ENCODE measurements around the gene ZNF497.

Gene ZNF497

DNA sequence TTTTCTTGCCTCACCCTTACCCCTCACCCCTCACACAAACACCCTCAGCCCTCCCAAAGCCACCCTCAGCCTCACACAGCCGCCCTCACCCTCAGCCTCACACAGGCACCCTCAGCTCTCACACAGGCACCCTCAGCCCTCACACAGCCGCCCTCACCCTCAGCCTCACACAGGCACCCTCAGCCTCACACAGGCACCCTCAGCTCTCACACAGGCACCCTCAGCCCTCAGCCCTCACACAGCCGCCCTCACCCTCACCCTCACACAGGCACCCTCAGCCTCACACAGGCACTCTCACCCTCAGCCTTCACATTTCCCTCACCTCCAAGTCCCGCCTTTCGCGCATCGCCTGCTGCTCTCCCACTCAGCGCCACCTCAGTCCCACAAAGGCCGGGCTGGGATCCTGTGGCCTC is 36.0 kb downstream of the ZNF497 start:
- DNase-seq (ENCODE audit: low read depth): no peak
- H3K4me3 ChIP-seq (ENCODE audit: low read length): peak overlapping the region; percentile 94
- TF ChIP-seq, protein P1, sequence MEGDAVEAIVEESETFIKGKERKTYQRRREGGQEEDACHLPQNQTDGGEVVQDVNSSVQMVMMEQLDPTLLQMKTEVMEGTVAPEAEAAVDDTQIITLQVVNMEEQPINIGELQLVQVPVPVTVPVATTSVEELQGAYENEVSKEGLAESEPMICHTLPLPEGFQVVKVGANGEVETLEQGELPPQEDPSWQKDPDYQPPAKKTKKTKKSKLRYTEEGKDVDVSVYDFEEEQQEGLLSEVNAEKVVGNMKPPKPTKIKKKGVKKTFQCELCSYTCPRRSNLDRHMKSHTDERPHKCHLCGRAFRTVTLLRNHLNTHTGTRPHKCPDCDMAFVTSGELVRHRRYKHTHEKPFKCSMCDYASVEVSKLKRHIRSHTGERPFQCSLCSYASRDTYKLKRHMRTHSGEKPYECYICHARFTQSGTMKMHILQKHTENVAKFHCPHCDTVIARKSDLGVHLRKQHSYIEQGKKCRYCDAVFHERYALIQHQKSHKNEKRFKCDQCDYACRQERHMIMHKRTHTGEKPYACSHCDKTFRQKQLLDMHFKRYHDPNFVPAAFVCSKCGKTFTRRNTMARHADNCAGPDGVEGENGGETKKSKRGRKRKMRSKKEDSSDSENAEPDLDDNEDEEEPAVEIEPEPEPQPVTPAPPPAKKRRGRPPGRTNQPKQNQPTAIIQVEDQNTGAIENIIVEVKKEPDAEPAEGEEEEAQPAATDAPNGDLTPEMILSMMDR (IDR thresholded peaks at IDR 0.05; ENCODE audit: insufficient read depth, low read depth, low read length, missing control alignments): no peak

DNA sequence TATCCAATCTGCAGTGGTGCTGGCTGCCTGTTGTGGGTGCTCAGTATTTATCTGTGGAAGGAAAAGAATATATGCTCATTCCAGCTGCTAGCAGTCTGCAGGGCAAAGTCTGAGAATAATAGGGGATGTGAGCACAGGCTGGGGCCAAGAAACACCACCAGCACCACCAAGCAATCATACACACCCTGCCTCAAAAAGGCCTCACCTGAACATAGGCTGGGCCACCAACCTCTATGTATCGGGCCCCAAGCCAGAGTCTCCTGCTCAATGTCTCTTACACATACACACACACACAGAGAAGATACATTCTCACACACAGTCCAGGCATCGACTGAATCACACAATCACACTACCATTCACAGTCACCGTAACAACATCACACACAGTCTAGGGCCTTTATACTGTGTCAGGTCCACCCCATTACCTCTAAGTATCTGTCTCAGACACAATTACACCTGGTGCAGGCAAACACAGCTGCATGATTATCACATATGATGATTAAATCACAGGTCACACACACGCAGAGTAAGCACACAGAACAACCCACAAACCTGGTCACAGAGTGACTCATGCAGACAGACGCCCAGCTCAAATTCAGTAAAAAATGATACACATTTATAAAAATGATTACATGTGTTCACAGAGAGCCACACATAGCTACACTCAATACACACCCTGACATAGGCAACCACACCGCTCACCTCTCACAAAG is 37.1 kb downstream of the ZNF497 start:
- peak overlapping the region; percentile 94 for H3K4me3 ChIP-seq (ENCODE audit: low read length)
- TF ChIP-seq, protein P1 (IDR thresholded peaks at IDR 0.05; ENCODE audit: insufficient read depth, low read depth, low read length, missing control alignments): no peak
- peak; percentile 77 for DNase-seq (ENCODE audit: low read depth)

DNA sequence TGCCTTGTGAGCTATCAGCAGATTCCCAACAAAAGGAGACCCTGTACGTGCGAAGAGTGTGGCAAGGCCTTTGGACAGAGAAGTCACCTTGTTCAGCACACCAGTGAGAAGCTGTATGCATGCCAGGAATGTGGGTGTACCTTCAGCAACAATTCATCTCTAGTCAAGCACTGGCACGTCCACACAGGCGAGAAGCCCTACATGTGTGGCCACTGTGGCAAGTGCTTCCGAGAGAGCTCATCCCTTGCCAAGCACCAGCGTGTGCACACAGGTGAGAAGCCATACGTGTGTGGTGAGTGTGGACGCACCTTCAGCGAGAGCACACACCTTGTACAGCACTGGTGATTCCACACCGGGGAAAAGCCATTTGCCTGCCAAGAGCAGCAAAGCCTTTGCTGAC is 43.3 kb downstream of the ZNF497 start:
- H3K4me3 ChIP-seq (ENCODE audit: low read length): no peak overlapping the region

DNA sequence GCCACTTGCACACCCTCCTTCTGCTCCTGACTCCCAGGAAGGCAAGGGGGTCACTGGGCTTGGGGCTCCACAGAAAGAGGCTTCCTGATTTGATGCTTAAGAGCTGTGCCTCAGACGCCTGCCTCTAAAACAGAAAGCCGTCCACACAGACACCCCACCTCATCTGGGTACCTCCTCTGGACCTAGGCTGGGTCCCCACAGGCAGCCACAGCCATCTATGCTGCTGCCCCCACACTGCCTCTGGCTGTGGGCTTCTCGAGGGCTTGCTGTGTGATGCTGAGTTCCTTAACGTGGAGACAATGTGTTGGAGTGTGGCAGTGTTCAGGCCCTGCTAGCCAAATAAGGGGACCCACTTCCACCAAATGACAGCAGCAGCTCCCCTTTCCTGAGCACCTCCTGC is 44.3 kb downstream of the ZNF497 start:
- DNase-seq (ENCODE audit: low read depth): no peak
- TF ChIP-seq, protein P1 (IDR thresholded peaks at IDR 0.05; ENCODE audit: insufficient read depth, low read depth, low read length, missing control alignments): no peak
- H3K4me3 ChIP-seq (ENCODE audit: low read length): no peak overlapping the region

More for the DNA sequence above, 43.3 kb downstream of the ZNF497 start:
- DNase-seq (ENCODE audit: low read depth): peak; percentile 95
- TF ChIP-seq, protein P1 (IDR thresholded peaks at IDR 0.05; ENCODE audit: insufficient read depth, low read depth, low read length, missing control alignments): no peak

DNA sequence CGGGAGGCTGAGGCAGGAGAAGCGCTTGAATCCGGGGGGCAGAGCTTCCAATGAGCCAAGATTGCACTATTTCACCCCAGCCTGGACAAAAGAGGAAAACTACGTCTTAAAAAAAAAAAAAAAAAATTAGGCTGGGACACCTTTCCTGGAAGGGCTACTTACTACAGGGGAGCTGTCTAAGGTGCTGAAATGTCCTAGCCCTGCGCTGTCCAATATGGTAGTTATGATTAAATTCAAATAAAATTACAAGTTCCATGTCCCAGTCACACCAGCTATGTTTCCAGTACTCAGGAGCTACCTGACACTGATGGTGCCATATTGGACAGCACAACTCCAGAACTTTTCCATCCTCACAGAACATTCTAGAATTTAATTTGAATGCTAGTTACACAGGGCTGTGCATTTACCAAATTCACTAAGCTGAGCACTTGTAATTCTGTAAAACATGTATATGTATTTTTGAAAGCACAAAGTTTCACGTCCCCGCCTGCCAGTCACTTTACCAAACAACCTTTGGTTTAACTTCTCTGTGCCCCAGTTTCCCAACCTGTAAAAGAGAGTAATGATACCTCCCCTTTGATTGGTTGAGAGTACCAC is 45.0 kb downstream of the ZNF497 start:
- TF ChIP-seq, protein P1 (IDR thresholded peaks at IDR 0.05; ENCODE audit: insufficient read depth, low read depth, low read length, missing control alignments): no peak
- H3K4me3 ChIP-seq (ENCODE audit: low read length): no peak overlapping the region
- peak; percentile 65 for DNase-seq (ENCODE audit: low read depth)

DNA sequence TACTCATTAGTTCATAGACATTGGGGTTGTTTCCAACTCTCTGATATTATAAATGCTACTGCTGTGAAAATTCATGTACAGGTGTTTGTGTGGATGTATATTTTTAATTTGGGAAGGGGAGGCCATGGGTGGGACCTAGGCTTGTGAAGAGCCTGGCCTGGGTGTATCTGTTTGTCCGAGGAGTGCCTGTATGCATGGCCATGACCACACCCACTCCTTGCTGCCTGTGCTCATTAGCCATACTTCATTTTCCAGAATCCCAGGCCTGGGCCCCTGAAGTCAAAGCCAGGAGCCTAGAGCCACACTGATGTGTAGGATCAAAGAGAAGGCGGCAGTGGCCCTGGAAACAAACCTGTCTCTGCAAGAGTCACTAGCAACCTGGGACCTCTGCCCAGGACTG is 47.0 kb downstream of the ZNF497 start:
- H3K4me3 ChIP-seq (ENCODE audit: low read length): no peak overlapping the region
- TF ChIP-seq, protein P1 (IDR thresholded peaks at IDR 0.05; ENCODE audit: insufficient read depth, low read depth, low read length, missing control alignments): no peak
- DNase-seq (ENCODE audit: low read depth): no peak
